NCI-H1048 (cell line): ENCODE measurements around the gene GTPBP4.
"Not testable (repeated sequence)": the region's sequence is repeated elsewhere in the genome, so short reads cannot be mapped to it uniquely, and the experiment has no call there.

ENCODE experiments used
- DNase-seq: peaks from one replicate; lab custom pipeline; 2025; lab: John Stamatoyannopoulos, UW

Gene GTPBP4

GRCh38 chr10:1025683-1026082, 37.4 kb downstream of the GTPBP4 start, which contains the start of gene IDI2:
Gene IDI2 (minus strand): TSS chr10:1025859. CDS start chr10:1024723, 1,136 bp downstream.
- no peak for DNase-seq

- no peak for DNase-seq
These were observed 38.3 kb downstream of the GTPBP4 start for GRCh38 chr10:1026578-1026977.

- DNase-seq = no peak
These were observed 41.6 kb downstream of the GTPBP4 start for GRCh38 chr10:1029838-1030237.

GRCh38 chr10:1033601-1034000, 45.4 kb downstream of the GTPBP4 start:
- DNase-seq = no peak

GRCh38 chr10:1034758-1035157, 46.5 kb downstream of the GTPBP4 start:
- no peak for DNase-seq

GRCh38 chr10:1035201-1035600, 47.0 kb downstream of the GTPBP4 start:
- no peak for DNase-seq

- DNase-seq = no peak
These were observed 48.1 kb downstream of the GTPBP4 start for GRCh38 chr10:1036341-1036791.

- no peak for DNase-seq
These were observed 48.9 kb downstream of the GTPBP4 start for GRCh38 chr10:1037098-1037497.

GRCh38 chr10:1038769-1039168, 50.5 kb downstream of the GTPBP4 start:
- DNase-seq = not testable (repeated sequence)

GRCh38 chr10:1040133-1040532, 51.9 kb downstream of the GTPBP4 start:
- no peak for DNase-seq

- no peak for DNase-seq
These were observed 53.3 kb downstream of the GTPBP4 start for GRCh38 chr10:1041514-1041913.

GRCh38 chr10:1043532-1043995, 55.3 kb downstream of the GTPBP4 start:
- no peak for DNase-seq

GRCh38 chr10:1044146-1044545, 55.9 kb downstream of the GTPBP4 start:
- DNase-seq = no peak

- DNase-seq = no peak
These were observed 56.7 kb downstream of the GTPBP4 start for GRCh38 chr10:1044964-1045363.

GRCh38 chr10:1045415-1045814, 57.2 kb downstream of the GTPBP4 start:
- DNase-seq = no peak

GRCh38 chr10:1047937-1048336, 59.7 kb downstream of the GTPBP4 start:
- no peak for DNase-seq

GRCh38 chr10:1048349-1048731, 60.1 kb downstream of the GTPBP4 start:
- DNase-seq = no peak

- DNase-seq = peak; percentile 99
These were observed 60.6 kb downstream of the GTPBP4 start, which contains the start of gene IDI1 for GRCh38 chr10:1048732-1049424. Gene IDI1 (minus strand): TSS chr10:1049119. CDS start chr10:1049003, 116 bp downstream.

- DNase-seq = no peak
These were observed 61.3 kb downstream of the GTPBP4 start for GRCh38 chr10:1049425-1049958.

- no peak for DNase-seq
These were observed 61.9 kb downstream of the GTPBP4 start for GRCh38 chr10:1050145-1050544.

- DNase-seq = no peak
These were observed 62.3 kb downstream of the GTPBP4 start for GRCh38 chr10:1050554-1050953.

- no peak for DNase-seq
These were observed 66.5 kb downstream of the GTPBP4 start for GRCh38 chr10:1054684-1055083.

- DNase-seq = peak; percentile 64
These were observed 68.3 kb downstream of the GTPBP4 start, which contains the start of gene WDR37 for GRCh38 chr10:1056326-1057105. Gene WDR37 (plus strand): TSS chr10:1056385. CDS start chr10:1072156, 15,771 bp downstream.
